Measurements from ENCODE around the gene NEUROD1.
"Not testable (repeated sequence)": the region's sequence is repeated elsewhere in the genome, so short reads cannot be mapped to it uniquely, and the experiment has no call there.

NEUROD1 gene

DNA sequence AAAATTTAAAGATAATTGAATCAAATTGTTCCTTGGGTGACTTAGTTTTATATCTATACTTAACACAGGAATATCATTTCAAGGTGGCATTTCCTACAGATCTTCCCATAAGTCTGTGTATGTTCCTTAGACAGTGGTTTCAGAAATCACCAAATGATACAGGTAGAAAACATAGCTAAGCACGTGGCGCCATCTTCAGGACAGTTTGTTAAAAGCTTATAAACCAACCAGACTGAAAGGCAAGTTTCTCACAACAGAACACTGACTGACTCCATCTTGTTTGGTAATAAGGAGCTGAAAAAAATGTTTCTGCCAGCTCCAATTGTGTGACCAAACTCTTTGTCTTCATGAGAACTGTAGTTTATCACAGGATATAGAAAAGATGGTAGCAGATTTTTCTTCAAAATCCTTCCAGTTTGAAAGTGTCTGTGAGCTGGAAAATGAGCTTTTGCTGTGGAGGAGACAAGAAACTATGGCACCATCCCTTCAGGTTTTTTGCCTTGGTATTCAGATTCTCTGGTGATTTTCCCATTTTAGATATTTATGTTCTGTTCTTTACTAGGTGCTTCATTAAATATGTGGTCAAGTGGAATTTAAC, 34.8 kb upstream of the NEUROD1 start:
- Histone ChIP-seq H3K4me3 (IDR thresholded peaks at IDR 0.05; ENCODE audit: insufficient read depth, low read depth, low read length) (no peak overlapping the region), H3K9ac (no peak overlapping the region), H3K4me1 (ENCODE audit: low read depth, poor library complexity, severe bottlenecking) (no peaks in the 10 kb centered on the region), H3K36me3 (ENCODE audit: insufficient read depth) (no peaks in the 10 kb centered on the region), H2AFZ (ENCODE audit: low read depth) (peak overlapping the region; percentile 56), H3K27ac (no peak overlapping the region), H3K4me2 (no peak overlapping the region), H4K20me1 (ENCODE audit: insufficient read depth) (no peaks in the 10 kb centered on the region), H3K27me3 (ENCODE audit: insufficient read depth, low read depth) (no peaks in the 10 kb centered on the region), H3K79me2 (ENCODE audit: insufficient read depth, low read depth) (no peaks in the 10 kb centered on the region)
- TF ChIP-seq CTCF (conservative IDR thresholded peaks at IDR 0.05; ENCODE audit: low read depth, low read length) = peak; percentile 85

- H3K27me3 ChIP-seq (ENCODE audit: insufficient read depth, low read depth); H4K20me1 ChIP-seq (ENCODE audit: insufficient read depth); H3K27ac ChIP-seq; H3K4me1 ChIP-seq (ENCODE audit: low read depth, poor library complexity, severe bottlenecking); H3K9ac ChIP-seq; H3K4me2 ChIP-seq; H2AFZ ChIP-seq (ENCODE audit: low read depth); H3K79me2 ChIP-seq (ENCODE audit: insufficient read depth, low read depth); H3K36me3 ChIP-seq (ENCODE audit: insufficient read depth); H3K4me3 ChIP-seq (IDR thresholded peaks at IDR 0.05; ENCODE audit: insufficient read depth, low read depth, low read length): not testable (repeated sequence)
These were observed 30.7 kb upstream of the NEUROD1 start for GRCh38 chr2:181711051-181711450.

GRCh38 chr2:181702519-181702918, 22.2 kb upstream of the NEUROD1 start:
- not testable (repeated sequence) for H3K9ac ChIP-seq; H3K79me2 ChIP-seq (ENCODE audit: insufficient read depth, low read depth); H3K4me3 ChIP-seq (IDR thresholded peaks at IDR 0.05; ENCODE audit: insufficient read depth, low read depth, low read length); H3K27ac ChIP-seq; H3K27me3 ChIP-seq (ENCODE audit: insufficient read depth, low read depth); H3K4me2 ChIP-seq; H2AFZ ChIP-seq (ENCODE audit: low read depth); H4K20me1 ChIP-seq (ENCODE audit: insufficient read depth); H3K4me1 ChIP-seq (ENCODE audit: low read depth, poor library complexity, severe bottlenecking); H3K36me3 ChIP-seq (ENCODE audit: insufficient read depth)

GRCh38 chr2:181698223-181698622, 17.9 kb upstream of the NEUROD1 start:
- Histone ChIP-seq H3K4me1 (ENCODE audit: low read depth, poor library complexity, severe bottlenecking) (no peaks in the 10 kb centered on the region), H3K9ac (no peak overlapping the region), H3K27ac (no peak overlapping the region), H2AFZ (ENCODE audit: low read depth) (no peak overlapping the region), H3K27me3 (ENCODE audit: insufficient read depth, low read depth) (no peaks in the 10 kb centered on the region), H3K4me2 (no peak overlapping the region), H3K79me2 (ENCODE audit: insufficient read depth, low read depth) (no peaks in the 10 kb centered on the region), H3K36me3 (ENCODE audit: insufficient read depth) (no peaks in the 10 kb centered on the region), H4K20me1 (ENCODE audit: insufficient read depth) (no peaks in the 10 kb centered on the region), H3K4me3 (IDR thresholded peaks at IDR 0.05; ENCODE audit: insufficient read depth, low read depth, low read length) (no peak overlapping the region)
- no peak for TF ChIP-seq CTCF (conservative IDR thresholded peaks at IDR 0.05; ENCODE audit: low read depth, low read length)

DNA sequence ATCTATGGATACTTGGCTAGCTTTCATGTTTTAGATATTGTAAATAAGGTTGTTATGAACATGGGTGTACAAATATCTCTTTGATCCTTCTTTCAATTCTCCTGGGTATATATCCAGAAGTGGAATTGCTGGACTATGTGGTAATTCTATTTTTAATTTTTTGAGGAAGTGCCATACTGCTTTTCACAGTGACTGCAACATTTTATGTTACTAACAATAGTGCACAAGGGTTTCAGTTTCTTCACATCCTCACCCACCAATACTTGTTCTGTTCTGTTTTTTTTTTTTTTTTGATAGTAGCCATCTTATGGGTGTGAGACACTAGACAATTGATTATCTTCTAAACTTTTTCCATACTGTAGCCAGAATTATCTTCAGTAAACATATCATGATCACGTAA, 17.3 kb upstream of the NEUROD1 start:
- H2AFZ ChIP-seq (ENCODE audit: low read depth) = no peak overlapping the region
- no peak overlapping the region for H3K4me3 ChIP-seq (IDR thresholded peaks at IDR 0.05; ENCODE audit: insufficient read depth, low read depth, low read length)
- H3K9ac ChIP-seq = no peak overlapping the region
- no peak overlapping the region for H3K4me2 ChIP-seq
- no peaks in the 10 kb centered on the region for H3K4me1 ChIP-seq (ENCODE audit: low read depth, poor library complexity, severe bottlenecking)
- H3K79me2 ChIP-seq (ENCODE audit: insufficient read depth, low read depth) = no peaks in the 10 kb centered on the region
- no peaks in the 10 kb centered on the region for H3K27me3 ChIP-seq (ENCODE audit: insufficient read depth, low read depth)
- H4K20me1 ChIP-seq (ENCODE audit: insufficient read depth) = no peaks in the 10 kb centered on the region
- no peaks in the 10 kb centered on the region for H3K36me3 ChIP-seq (ENCODE audit: insufficient read depth)
- TF ChIP-seq CTCF (conservative IDR thresholded peaks at IDR 0.05; ENCODE audit: low read depth, low read length) = no peak
- no peak overlapping the region for H3K27ac ChIP-seq
